Keratinocyte (primary cell): Measurements from ENCODE around the gene MAPKAPK3. TPM values are rescaled to one million over a fixed set of nuclear protein-coding genes. Genes with fewer than 3 reads are reported as not detected.

Experiments used
- DNase-seq: peaks from one replicate; pipeline ENCODE4 v3.0.0-alpha.2; 2011; ENCODE audit warnings: low read depth, missing footprints, low spot score
- FAIRE-seq: peaks from 2 replicates; lab custom pipeline; 2011; peaks lifted over from hg19 to GRCh38; lab: Jason Lieb, UNC
- H2AFZ ChIP-seq: 2 replicates; pipeline ENCODE4 v1.6.0; 2012; ENCODE audit warnings: low read length, control low read depth, inconsistent platforms; ENCODE audit not compliant: control insufficient read depth
- H3K27ac ChIP-seq: 2 replicates; pipeline ENCODE4 v1.5.1; 2011; ENCODE audit warnings: low read length; ENCODE audit not compliant: control insufficient read depth, insufficient read depth
- H3K27me3 ChIP-seq: 3 replicates; pipeline ENCODE4 v1.6.0; 2011; ENCODE audit warnings: low read length; ENCODE audit not compliant: control insufficient read depth, insufficient read depth; ENCODE audit errors: extremely low read depth
- H3K36me3 ChIP-seq, 2 experiments: 2 replicates in 1 of 2; 3 replicates in 1 of 2; pipeline ENCODE4 v1.5.1; 2011; ENCODE audit warnings: low read length in 2 of 2, mild to moderate bottlenecking in 1 of 2; ENCODE audit not compliant: control insufficient read depth in 2 of 2, insufficient read depth in 2 of 2; ENCODE audit errors: extremely low read depth in 1 of 2
- H3K4me1 ChIP-seq: 3 replicates; pipeline ENCODE4 v1.5.1; 2011; ENCODE audit warnings: low read length; ENCODE audit not compliant: control insufficient read depth, insufficient read depth; ENCODE audit errors: extremely low read depth
- H3K4me2 ChIP-seq: 3 replicates; pipeline ENCODE4 v1.6.0; 2011; ENCODE audit warnings: low read depth, low read length; ENCODE audit not compliant: control insufficient read depth, insufficient read depth; ENCODE audit errors: extremely low read depth
- H3K4me3 ChIP-seq, 3 experiments: fragments of 200-600 bp in 1 of 3; sonication (generic) in 1 of 3; 2 replicates in 2 of 3; 3 replicates in 1 of 3; pipeline ENCODE4 v1.5.1; 2011 to 2016; ENCODE audit warnings: low read length in 3 of 3, mild to moderate bottlenecking in 3 of 3, control low read depth in 2 of 3, inconsistent platforms in 1 of 3, low read depth in 1 of 3, mixed read lengths in 1 of 3, mixed run types in 1 of 3, moderate library complexity in 1 of 3; ENCODE audit not compliant: control insufficient read depth in 2 of 3, insufficient read depth in 2 of 3; ENCODE audit errors: extremely low read depth in 1 of 3
- H3K79me2 ChIP-seq: 2 replicates; pipeline ENCODE4 v1.6.0; 2012; ENCODE audit warnings: low read length; ENCODE audit not compliant: control insufficient read depth, insufficient read depth
- H3K9ac ChIP-seq: 3 replicates; pipeline ENCODE4 v1.6.0; 2011; ENCODE audit warnings: low read length; ENCODE audit not compliant: control insufficient read depth, insufficient read depth; ENCODE audit errors: extremely low read depth
- H3K9me1 ChIP-seq: 3 replicates; pipeline ENCODE4 v1.6.0; 2011; ENCODE audit warnings: low read length; ENCODE audit not compliant: control insufficient read depth, insufficient read depth; ENCODE audit errors: extremely low read depth
- H3K9me3 ChIP-seq: 2 replicates; pipeline ENCODE4 v1.5.1; 2012; ENCODE audit warnings: low read depth, low read length; ENCODE audit not compliant: control insufficient read depth
- H4K20me1 ChIP-seq: 3 replicates; pipeline ENCODE4 v1.6.0; 2011; ENCODE audit warnings: low read length; ENCODE audit not compliant: control insufficient read depth, insufficient read depth; ENCODE audit errors: extremely low read depth
- CTCF ChIP-seq, 3 experiments: IDR thresholded peaks in 1 of 3; conservative IDR thresholded peaks in 1 of 3; optimal IDR thresholded peaks in 1 of 3; 2 replicates in 2 of 3; 3 replicates in 1 of 3; pipeline versions ENCODE3 to v1.5.1; 2011; ENCODE audit warnings: low read length in 3 of 3, mild to moderate bottlenecking in 3 of 3, moderate library complexity in 2 of 3, control low read depth in 1 of 3, inconsistent platforms in 1 of 3; ENCODE audit not compliant: insufficient read depth in 2 of 3; ENCODE audit errors: extremely low read depth in 1 of 3
- EZH2 ChIP-seq: IDR thresholded peaks from one replicate; pipeline ENCODE4 v1.6.1; 2012; ENCODE audit warnings: inconsistent platforms, mild to moderate bottlenecking, low read length, moderate library complexity
- dilution Hi-C: fragments of 300-500 bp; cut with MboI; formaldehyde crosslinking; loops from one replicate; pipeline ENCODE4 v1.7.0; 2020; ENCODE audit warnings: low sequenced_read_pairs; ENCODE audit not compliant: extremely low pct_ligation_motif_present
- polyA plus RNA-seq, 5 experiments: library from polyadenylated mRNA; depleted of rRNA in 3 of 5; stranded (reverse) in 3 of 5; stranded (forward) in 1 of 5; unstranded in 1 of 5; fragments of >200 nt; gene quantifications; 1 replicate in 1 of 5; 2 replicates in 3 of 5; 3 replicates in 1 of 5; pipeline versions ENCODE4 v1.2.1 to v1.2.3, GENCODE V29; 2011 to 2012; ENCODE audit warnings: missing spikeins in 2 of 5, low read depth in 1 of 5, low replicate concordance in 1 of 5

Gene MAPKAPK3
- polyA plus RNA-seq, 1 donor (not counting 4 experiments of a cell fraction or from before 2014, with no cell fraction given) = 134 TPM

DNA sequence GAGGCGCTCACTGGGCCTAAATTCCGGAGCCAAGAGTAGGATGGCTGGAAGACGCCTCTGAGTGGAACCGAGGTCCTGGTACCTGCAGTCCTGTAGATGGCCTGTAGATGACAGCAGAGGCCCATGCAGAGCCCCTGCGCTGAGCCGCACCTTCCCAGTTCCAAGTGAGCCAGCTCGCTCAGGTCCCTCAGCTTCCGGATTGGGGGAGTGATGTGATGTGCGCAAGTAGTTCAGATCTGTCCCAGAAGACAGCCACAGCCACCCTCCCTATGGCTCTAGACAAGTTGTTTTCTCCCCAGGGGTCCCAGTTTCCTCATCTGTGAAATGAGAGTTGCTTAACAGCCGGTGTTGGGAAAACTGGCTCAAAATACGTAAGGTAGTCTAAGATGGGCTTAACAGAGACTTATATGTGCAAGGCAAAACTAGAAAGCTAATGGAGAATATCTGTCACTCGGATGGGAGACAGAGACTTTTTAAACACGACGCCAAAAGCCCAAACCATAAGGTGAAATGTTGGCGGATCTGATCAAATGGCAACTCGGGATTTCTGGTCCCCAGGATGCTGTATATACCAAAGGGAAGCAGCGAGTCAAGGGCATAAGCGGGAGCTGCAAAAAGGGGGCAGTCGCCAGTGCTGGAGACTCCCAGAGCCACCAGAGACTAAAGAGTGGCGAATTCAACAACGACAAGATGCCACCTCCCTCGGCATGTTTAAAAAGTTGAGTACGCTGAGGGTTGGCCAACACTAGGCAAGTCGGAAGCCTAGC lies 765 bp upstream of the MAPKAPK3 start:
- Histone ChIP-seq H2AFZ (peak overlapping the region; percentile 81), H3K79me2 (peaks cover 34% of the 10 kb centered on the region), H3K36me3 (peaks cover 7 to 11% of the 10 kb centered on the region in 2 experiments), H3K9me1 (no peaks in the 10 kb centered on the region), H3K9me3 (no peaks in the 10 kb centered on the region), H4K20me1 (no peaks in the 10 kb centered on the region), H3K27me3 (no peaks in the 10 kb centered on the region), H3K9ac (peak overlapping the region; percentile 43), H3K4me2 (peak overlapping the region; percentile 88), H3K27ac (peak overlapping the region; percentile 28), H3K4me1 (peaks cover 28% of the 10 kb centered on the region), H3K4me3 (peak overlapping the region; percentile 60 to 85 (median 76))
- DNase-seq = no peak
- dilution Hi-C loops = loop anchor here (25.0 kb wide), 1 partner anchor 771 kb away; the partner anchor contains the start of genes MANF and RBM15B
- peak; percentile 75 for FAIRE-seq
- TF ChIP-seq EZH2 (no peak), CTCF (optimal IDR thresholded peaks at IDR 0.05 in 1 of 3, IDR thresholded peaks at IDR 0.05 in 1 of 3, conservative IDR thresholded peaks at IDR 0.05 in 1 of 3; ENCODE audit: extremely low read depth in 1 of 3, insufficient read depth in 2 of 3, low read length in 3 of 3) (peak in 2 of 3 experiments; percentile 100)

DNA sequence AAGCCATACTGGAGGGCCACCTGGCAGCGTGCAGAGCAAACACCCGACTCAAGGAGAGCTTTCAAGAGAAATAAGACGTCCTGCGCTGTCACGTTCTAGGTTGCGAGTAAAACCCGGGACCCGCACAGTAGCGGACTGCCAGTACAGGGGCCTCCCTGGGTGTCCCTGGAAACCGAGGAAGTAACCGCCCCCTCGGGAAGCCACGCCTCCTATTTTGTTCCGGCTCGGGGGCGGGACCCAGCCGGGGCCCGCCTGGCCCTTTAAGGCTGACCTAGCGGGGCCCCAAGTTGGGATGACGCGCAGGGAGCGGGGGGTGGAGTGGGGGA lies 218 bp upstream of the MAPKAPK3 start:
- peak overlapping the region; percentile 60 to 85 (median 76) for H3K4me3 ChIP-seq
- DNase-seq (no peak), FAIRE-seq (no peak)
- H3K9me3 ChIP-seq = no peaks in the 10 kb centered on the region
- peak overlapping the region; percentile 88 for H3K4me2 ChIP-seq
- no peaks in the 10 kb centered on the region for H3K9me1 ChIP-seq
- TF ChIP-seq CTCF (optimal IDR thresholded peaks at IDR 0.05 in 1 of 3, IDR thresholded peaks at IDR 0.05 in 1 of 3, conservative IDR thresholded peaks at IDR 0.05 in 1 of 3; ENCODE audit: extremely low read depth in 1 of 3, insufficient read depth in 2 of 3, low read length in 3 of 3) (no peak), EZH2 (no peak)
- no peaks in the 10 kb centered on the region for H4K20me1 ChIP-seq
- H3K27me3 ChIP-seq = no peaks in the 10 kb centered on the region
- peak overlapping the region; percentile 43 for H3K9ac ChIP-seq
- H2AFZ ChIP-seq = peak overlapping the region; percentile 81
- dilution Hi-C loops = loop anchor here (25.0 kb wide), 1 partner anchor 771 kb away; the partner anchor contains the start of genes MANF and RBM15B
- peak overlapping the region; percentile 28 for H3K27ac ChIP-seq
- peaks cover 34% of the 10 kb centered on the region for H3K79me2 ChIP-seq
- H3K4me1 ChIP-seq = peaks cover 26% of the 10 kb centered on the region
- H3K36me3 ChIP-seq = peaks cover 7 to 11% of the 10 kb centered on the region in 2 experiments
